GM12891 (cell line): Measurements from ENCODE around the gene GAS7.
"Not testable (repeated sequence)": the region's sequence is repeated elsewhere in the genome, so short reads cannot be mapped to it uniquely, and the experiment has no call there.

Experiments used
- DNase-seq: peaks from one replicate; pipeline ENCODE4 v3.0.0; 2011; ENCODE audit warnings: low spot score; ENCODE audit not compliant: insufficient read length
- FAIRE-seq: peaks from 2 replicates; lab custom pipeline; 2011; peaks lifted over from hg19 to GRCh38; lab: Jason Lieb, UNC
- PAX5 ChIP-seq: IDR thresholded peaks from 2 replicates; pipeline ENCODE4 v1.6.1; 2011; ENCODE audit warnings: low read length, moderate library complexity, mild to moderate bottlenecking; ENCODE audit not compliant: insufficient read depth, severe bottlenecking
- POLR2A ChIP-seq: IDR thresholded peaks from 2 replicates; pipeline ENCODE4 v1.6.1; 2011; ENCODE audit warnings: low read depth, low read length, control low read depth
- POLR2AphosphoS5 ChIP-seq: IDR thresholded peaks from 2 replicates; pipeline ENCODE4 v1.6.1; 2011; ENCODE audit warnings: low read depth, low read length, control low read depth
- POU2F2 ChIP-seq: IDR thresholded peaks from 2 replicates; pipeline ENCODE4 v1.6.1; 2011; ENCODE audit warnings: low read depth, mild to moderate bottlenecking, control low read depth, low read length, moderate library complexity
- SPI1 ChIP-seq: IDR thresholded peaks from 2 replicates; pipeline ENCODE4 v1.6.1; 2011; ENCODE audit warnings: low read depth, low read length, control low read depth
- TAF1 ChIP-seq: IDR thresholded peaks from 2 replicates; pipeline ENCODE4 v1.6.1; 2011; ENCODE audit warnings: low read depth, low read length, control low read depth

GAS7 gene

DNA sequence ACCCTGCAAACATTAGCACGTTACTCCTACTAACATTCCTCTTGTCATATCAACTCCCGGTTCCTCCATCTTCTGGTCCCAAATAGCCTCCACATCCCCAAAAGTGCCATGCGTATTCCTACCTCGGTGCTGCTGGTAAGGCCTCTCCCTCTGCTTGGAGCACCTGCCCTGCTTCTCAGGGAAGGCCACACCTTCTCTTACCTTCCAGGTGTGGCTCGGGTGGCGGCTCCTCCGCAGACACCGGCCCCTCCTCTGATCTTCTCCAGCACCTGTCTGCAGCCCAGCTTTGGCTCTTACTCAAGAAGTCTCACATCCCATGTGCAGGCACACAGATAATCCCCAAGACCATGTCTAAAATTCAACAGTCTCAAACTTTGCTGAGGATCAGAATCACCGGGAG is 92.3 kb downstream of the GAS7 start:
- no peak for DNase-seq
- FAIRE-seq = no peak
- TF ChIP-seq POLR2AphosphoS5 (no peak), POLR2A (no peak), POU2F2 (no peak), SPI1 (no peak), PAX5 (no peak), TAF1 (no peak)

DNA sequence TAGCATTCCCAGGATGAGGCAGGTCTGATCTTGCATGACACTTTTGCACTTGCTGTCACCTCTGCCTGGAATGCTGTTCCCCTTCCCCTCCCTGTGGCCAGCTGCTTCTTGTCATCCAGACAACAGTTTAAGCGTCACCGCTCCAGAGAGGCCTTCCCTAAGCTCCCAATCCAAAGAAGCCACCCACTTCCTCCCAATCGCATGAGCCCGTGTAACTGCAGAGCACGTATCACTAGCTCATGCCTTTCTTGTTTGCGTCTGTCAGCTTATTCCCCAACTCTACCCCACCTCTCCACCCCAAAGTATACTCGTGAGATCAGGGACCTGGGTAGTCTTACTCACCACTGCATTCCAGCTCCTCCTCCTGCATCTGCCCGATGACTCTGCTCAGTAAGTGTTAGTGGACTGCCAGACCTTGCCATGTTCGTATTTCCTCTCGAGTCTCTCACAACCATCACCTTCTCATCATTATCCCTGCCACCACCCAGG is 92.8 kb downstream of the GAS7 start:
- TF ChIP-seq POU2F2 (no peak), SPI1 (no peak), POLR2A (no peak), TAF1 (no peak), POLR2AphosphoS5 (no peak), PAX5 (no peak)
- no peak for DNase-seq
- FAIRE-seq = no peak

GRCh38 chr17:10103712-10104111 is 94.7 kb downstream of the GAS7 start:
- no peak for FAIRE-seq
- TF ChIP-seq POLR2AphosphoS5 (no peak), PAX5 (no peak)
- DNase-seq = no peak

DNA sequence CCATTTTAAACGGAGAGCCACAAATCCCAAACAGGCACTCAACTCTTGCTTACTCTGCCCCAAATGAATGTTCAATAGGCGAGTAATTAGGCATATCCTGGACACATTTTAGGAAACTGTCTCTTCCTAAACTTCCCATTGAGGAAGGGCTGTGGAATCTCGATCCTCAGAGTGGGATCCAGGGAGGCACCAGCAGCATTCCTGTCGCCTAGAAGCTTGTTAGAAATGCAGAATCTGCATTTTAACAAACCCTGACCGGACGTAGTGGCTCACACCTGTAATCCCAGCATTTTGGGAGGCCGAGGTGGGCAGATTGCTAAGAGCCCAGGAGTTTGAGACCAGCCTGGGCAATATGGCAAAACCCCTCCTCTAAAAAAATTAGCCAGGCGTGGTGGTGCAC is 95.6 kb downstream of the GAS7 start:
- TF ChIP-seq TAF1 = no peak
- FAIRE-seq = no peak
- no peak for DNase-seq

GRCh38 chr17:10099051-10099571 is 99.3 kb downstream of the GAS7 start:
- TF ChIP-seq TAF1 (no peak), SPI1 (no peak), POLR2AphosphoS5 (no peak), PAX5 (no peak), POLR2A (no peak), POU2F2 (no peak)
- no peak for FAIRE-seq

DNA sequence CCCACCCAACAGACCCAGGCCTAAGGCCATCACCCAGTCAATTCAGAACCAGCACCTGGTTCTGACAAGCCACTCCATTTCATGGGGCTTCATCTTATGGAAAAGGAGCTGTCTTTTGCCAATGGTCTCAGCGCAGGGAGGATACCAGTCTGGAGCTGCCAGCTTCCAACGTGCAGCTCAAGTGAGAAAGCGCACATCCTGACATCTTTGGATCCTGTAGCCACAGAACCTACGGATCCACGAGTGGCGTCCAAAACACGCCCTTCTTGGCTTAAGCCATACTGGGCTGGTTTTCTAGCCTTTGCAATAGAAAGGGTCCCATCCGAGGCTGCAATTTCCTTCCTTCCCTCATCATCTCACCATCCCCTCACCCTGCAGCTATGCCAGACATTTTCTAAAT is 101.8 kb downstream of the GAS7 start:
- FAIRE-seq = no peak
- no peak for DNase-seq
- TF ChIP-seq POU2F2 (no peak), POLR2A (no peak), POLR2AphosphoS5 (no peak), TAF1 (no peak), PAX5 (no peak), SPI1 (no peak)

More at GRCh38 chr17:10099051-10099571, 99.3 kb downstream of the GAS7 start:
- no peak for DNase-seq

- DNase-seq, FAIRE-seq: not testable (repeated sequence)
These were observed 103.1 kb downstream of the GAS7 start for GRCh38 chr17:10095295-10095694.

DNA sequence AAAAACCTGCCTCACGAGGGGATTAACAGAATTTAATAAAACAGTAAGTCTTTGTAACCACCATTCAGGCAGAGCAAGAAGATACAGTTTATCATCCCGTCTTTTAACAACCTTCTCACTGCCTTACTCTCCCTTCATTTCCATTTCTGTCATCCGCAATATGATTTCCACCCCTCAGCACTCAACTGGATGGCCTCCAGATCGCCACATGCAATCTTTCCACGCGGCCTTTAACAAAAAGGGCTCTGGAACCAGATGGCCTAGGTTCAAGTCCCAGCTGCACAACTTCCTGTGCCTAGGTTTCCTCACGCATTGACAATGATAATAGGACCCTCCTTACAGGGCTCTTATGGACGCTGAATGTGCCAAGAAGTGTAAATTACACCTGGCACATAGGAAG is 103.6 kb downstream of the GAS7 start:
- TF ChIP-seq POLR2A (no peak), POU2F2 (no peak), PAX5 (no peak), SPI1 (no peak), TAF1 (no peak)
- FAIRE-seq = no peak
- no peak for DNase-seq

DNA sequence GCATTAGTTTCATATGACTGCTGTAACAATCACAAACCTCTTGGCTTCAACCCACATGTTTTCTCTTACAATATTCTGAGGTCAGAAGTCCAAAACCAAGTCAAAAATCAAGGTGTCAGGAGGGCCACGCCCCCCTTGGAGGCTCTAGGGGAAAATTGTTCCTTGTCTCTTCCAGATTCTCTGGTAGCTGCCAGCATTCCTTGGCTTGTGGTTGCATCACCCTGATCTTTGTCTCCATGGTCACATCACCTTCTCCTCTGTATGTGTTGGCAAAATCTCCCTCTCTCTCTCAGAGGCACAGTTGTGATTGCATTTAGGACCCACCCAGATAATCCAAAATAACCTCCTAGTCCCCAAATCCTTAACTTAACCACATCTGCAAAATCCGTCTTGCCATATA is 105.8 kb downstream of the GAS7 start:
- no peak for FAIRE-seq
- TF ChIP-seq PAX5 (no peak), TAF1 (no peak), POLR2A (no peak), POU2F2 (no peak), POLR2AphosphoS5 (no peak), SPI1 (no peak)
- no peak for DNase-seq

DNA sequence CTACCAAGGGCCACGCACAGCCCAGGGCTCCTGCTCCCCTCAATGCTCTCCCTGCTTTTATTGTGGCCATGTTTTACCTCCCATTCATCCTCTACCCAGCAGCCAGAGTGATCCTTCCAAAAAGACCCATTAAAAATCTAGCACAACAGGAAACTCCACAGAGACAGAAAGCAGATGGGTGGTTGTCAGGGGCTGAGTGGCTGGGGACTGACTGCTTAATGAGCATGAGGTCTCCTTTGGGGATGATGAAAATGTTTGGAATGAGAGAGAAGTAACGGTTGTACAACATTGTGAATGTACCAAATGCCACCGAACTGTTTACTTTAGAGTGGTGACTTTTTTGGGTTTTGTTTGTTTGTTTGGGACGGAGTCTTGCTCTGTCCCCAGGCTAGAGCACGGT is 107.4 kb downstream of the GAS7 start:
- DNase-seq = no peak
- TF ChIP-seq POLR2AphosphoS5 (no peak), TAF1 (no peak), POU2F2 (no peak), PAX5 (no peak), POLR2A (no peak), SPI1 (no peak)
- no peak for FAIRE-seq

GRCh38 chr17:10089196-10089804 is 109.1 kb downstream of the GAS7 start:
- FAIRE-seq (no peak), DNase-seq (no peak)
- no peak for TF ChIP-seq POLR2AphosphoS5
- no peak for TF ChIP-seq TAF1
- no peak for TF ChIP-seq SPI1
- TF ChIP-seq PAX5 = no peak
- TF ChIP-seq POU2F2 = no peak
- no peak for TF ChIP-seq POLR2A
